Measurements from ENCODE around the gene GPANK1. TPM values are rescaled to one million over a fixed set of nuclear protein-coding genes. Genes with fewer than 3 reads are reported as not detected.
A peak's percentile ranks its signal among the peaks of the same experiment; 100 is the strongest.

Gene GPANK1
- total RNA-seq, 1 donor from 2014 or later, result 18.0 TPM

- Mint-ChIP-seq H3K9me3 (ENCODE audit: low read depth) (no peaks in the 10 kb centered on the region), H3K27me3 (no peaks in the 10 kb centered on the region), H3K4me1 (ENCODE audit: low read depth) (no peaks in the 10 kb centered on the region), H3K4me3 (ENCODE audit: low read depth) (no peak overlapping the region), H3K36me3 (ENCODE audit: insufficient read depth) (peaks cover 22% of the 10 kb centered on the region), H3K27ac (no peak overlapping the region)
- TF ChIP-seq CTCF (IDR thresholded peaks at IDR 0.05; ENCODE audit: unreplicated experiment), result no peak
- no peak for DNase-seq (ENCODE audit: low spot score, unreplicated experiment)
Observed at GRCh38 chr6:31640612-31641011, 24.2 kb downstream of the GPANK1 start.

- TF ChIP-seq CTCF (IDR thresholded peaks at IDR 0.05; ENCODE audit: unreplicated experiment), result no peak
- no peak overlapping the region for H3K27ac Mint-ChIP-seq
- H3K4me1 Mint-ChIP-seq (ENCODE audit: low read depth), result no peaks in the 10 kb centered on the region
- no peak overlapping the region for H3K4me3 Mint-ChIP-seq (ENCODE audit: low read depth)
- peaks cover 21% of the 10 kb centered on the region for H3K36me3 Mint-ChIP-seq (ENCODE audit: insufficient read depth)
- no peaks in the 10 kb centered on the region for H3K27me3 Mint-ChIP-seq
- DNase-seq (ENCODE audit: low spot score, unreplicated experiment), result no peak
- no peaks in the 10 kb centered on the region for H3K9me3 Mint-ChIP-seq (ENCODE audit: low read depth)
Observed at GRCh38 chr6:31639449-31639861, 25.3 kb downstream of the GPANK1 start.

GRCh38 chr6:31639043-31639442 lies 25.8 kb downstream of the GPANK1 start:
- H3K4me3 Mint-ChIP-seq (ENCODE audit: low read depth), result no peak overlapping the region
- peaks cover 21% of the 10 kb centered on the region for H3K36me3 Mint-ChIP-seq (ENCODE audit: insufficient read depth)
- no peaks in the 10 kb centered on the region for H3K4me1 Mint-ChIP-seq (ENCODE audit: low read depth)
- H3K27me3 Mint-ChIP-seq, result no peaks in the 10 kb centered on the region
- DNase-seq (ENCODE audit: low spot score, unreplicated experiment), result no peak
- H3K27ac Mint-ChIP-seq, result peak overlapping the region; percentile 58
- no peaks in the 10 kb centered on the region for H3K9me3 Mint-ChIP-seq (ENCODE audit: low read depth)
- TF ChIP-seq CTCF (IDR thresholded peaks at IDR 0.05; ENCODE audit: unreplicated experiment), result no peak

- peak overlapping the region; percentile 85 for H3K27ac Mint-ChIP-seq
- H3K36me3 Mint-ChIP-seq (ENCODE audit: insufficient read depth), result peaks cover 26% of the 10 kb centered on the region
- no peak for DNase-seq (ENCODE audit: low spot score, unreplicated experiment)
- H3K9me3 Mint-ChIP-seq (ENCODE audit: low read depth), result no peaks in the 10 kb centered on the region
- H3K4me3 Mint-ChIP-seq (ENCODE audit: low read depth), result no peak overlapping the region
- no peaks in the 10 kb centered on the region for H3K27me3 Mint-ChIP-seq
- TF ChIP-seq CTCF (IDR thresholded peaks at IDR 0.05; ENCODE audit: unreplicated experiment), result no peak
- no peaks in the 10 kb centered on the region for H3K4me1 Mint-ChIP-seq (ENCODE audit: low read depth)
Observed at GRCh38 chr6:31636698-31637596, 27.9 kb downstream of the GPANK1 start.

GRCh38 chr6:31634969-31635575 lies 29.7 kb downstream of the GPANK1 start:
- Mint-ChIP-seq H3K9me3 (ENCODE audit: low read depth) (no peaks in the 10 kb centered on the region), H3K27me3 (no peaks in the 10 kb centered on the region), H3K27ac (peak overlapping the region; percentile 24), H3K4me3 (ENCODE audit: low read depth) (no peak overlapping the region), H3K36me3 (ENCODE audit: insufficient read depth) (peaks cover 29% of the 10 kb centered on the region), H3K4me1 (ENCODE audit: low read depth) (no peaks in the 10 kb centered on the region)
- TF ChIP-seq CTCF (IDR thresholded peaks at IDR 0.05; ENCODE audit: unreplicated experiment), result no peak
- no peak for DNase-seq (ENCODE audit: low spot score, unreplicated experiment)
